Keratinocyte (primary cell): ENCODE data around the gene ASGR1.

Experiments
- EZH2 ChIP-seq: IDR thresholded peaks from one replicate; pipeline ENCODE4 v1.6.1; 2012; ENCODE audit warnings: inconsistent platforms, mild to moderate bottlenecking, low read length, moderate library complexity
- TF ChIP-seq, protein P1 (sequence below), 3 experiments: IDR thresholded peaks in 1 of 3; conservative IDR thresholded peaks in 1 of 3; optimal IDR thresholded peaks in 1 of 3; 2 replicates in 2 of 3; 3 replicates in 1 of 3; pipeline versions ENCODE3 to v1.5.1; 2011; ENCODE audit warnings: low read length in 3 of 3, mild to moderate bottlenecking in 3 of 3, moderate library complexity in 2 of 3, control low read depth in 1 of 3, inconsistent platforms in 1 of 3; ENCODE audit not compliant: insufficient read depth in 2 of 3; ENCODE audit errors: extremely low read depth in 1 of 3

DNA sequence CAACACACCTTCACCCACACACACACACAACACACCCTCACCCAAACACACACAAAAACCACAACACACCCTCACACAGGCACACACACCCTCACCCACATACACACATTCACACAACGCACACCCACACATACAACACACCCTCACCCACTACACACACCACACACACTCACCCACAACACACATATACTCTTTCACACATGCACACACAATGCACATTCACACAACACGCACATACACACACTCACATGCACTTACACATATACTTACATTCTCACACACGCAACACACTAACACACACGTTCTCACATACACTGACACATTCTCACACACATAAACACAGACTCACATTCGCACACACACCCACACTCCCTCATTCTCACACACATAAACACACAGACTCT is 3.8 kb downstream of the ASGR1 start:
- TF ChIP-seq, protein P1, sequence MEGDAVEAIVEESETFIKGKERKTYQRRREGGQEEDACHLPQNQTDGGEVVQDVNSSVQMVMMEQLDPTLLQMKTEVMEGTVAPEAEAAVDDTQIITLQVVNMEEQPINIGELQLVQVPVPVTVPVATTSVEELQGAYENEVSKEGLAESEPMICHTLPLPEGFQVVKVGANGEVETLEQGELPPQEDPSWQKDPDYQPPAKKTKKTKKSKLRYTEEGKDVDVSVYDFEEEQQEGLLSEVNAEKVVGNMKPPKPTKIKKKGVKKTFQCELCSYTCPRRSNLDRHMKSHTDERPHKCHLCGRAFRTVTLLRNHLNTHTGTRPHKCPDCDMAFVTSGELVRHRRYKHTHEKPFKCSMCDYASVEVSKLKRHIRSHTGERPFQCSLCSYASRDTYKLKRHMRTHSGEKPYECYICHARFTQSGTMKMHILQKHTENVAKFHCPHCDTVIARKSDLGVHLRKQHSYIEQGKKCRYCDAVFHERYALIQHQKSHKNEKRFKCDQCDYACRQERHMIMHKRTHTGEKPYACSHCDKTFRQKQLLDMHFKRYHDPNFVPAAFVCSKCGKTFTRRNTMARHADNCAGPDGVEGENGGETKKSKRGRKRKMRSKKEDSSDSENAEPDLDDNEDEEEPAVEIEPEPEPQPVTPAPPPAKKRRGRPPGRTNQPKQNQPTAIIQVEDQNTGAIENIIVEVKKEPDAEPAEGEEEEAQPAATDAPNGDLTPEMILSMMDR (optimal IDR thresholded peaks at IDR 0.05 in 1 of 3, IDR thresholded peaks at IDR 0.05 in 1 of 3, conservative IDR thresholded peaks at IDR 0.05 in 1 of 3; ENCODE audit: extremely low read depth in 1 of 3, insufficient read depth in 2 of 3, low read length in 3 of 3) = no peak
- TF ChIP-seq EZH2 = no peak
